GM12892 (cell line): ENCODE results near the gene GPR139.

Experiments
- POLR2A ChIP-seq: IDR thresholded peaks from 2 replicates; pipeline ENCODE4 v1.6.1; 2011; ENCODE audit warnings: low read depth, low read length, control low read depth
- POLR2AphosphoS5 ChIP-seq: IDR thresholded peaks from 2 replicates; pipeline ENCODE4 v1.6.1; 2011; ENCODE audit warnings: low read depth, low read length, control low read depth

GRCh38 chr16:20049831-20050230 lies 23.9 kb downstream of the GPR139 start:
- TF ChIP-seq POLR2AphosphoS5 (no peak), POLR2A (no peak)
